Keratinocyte (primary cell): ENCODE results near the gene THSD7B. TPM values are rescaled to one million over a fixed set of nuclear protein-coding genes. Genes with fewer than 3 reads are reported as not detected.

ENCODE experiments used
- DNase-seq: peaks from one replicate; pipeline ENCODE4 v3.0.0-alpha.2; 2011; ENCODE audit warnings: low read depth, missing footprints, low spot score
- FAIRE-seq: peaks from 2 replicates; lab custom pipeline; 2011; peaks lifted over from hg19 to GRCh38; lab: Jason Lieb, UNC
- H2AFZ ChIP-seq: 2 replicates; pipeline ENCODE4 v1.6.0; 2012; ENCODE audit warnings: low read length, control low read depth, inconsistent platforms; ENCODE audit not compliant: control insufficient read depth
- H3K27ac ChIP-seq: 2 replicates; pipeline ENCODE4 v1.5.1; 2011; ENCODE audit warnings: low read length; ENCODE audit not compliant: control insufficient read depth, insufficient read depth
- H3K27me3 ChIP-seq: 3 replicates; pipeline ENCODE4 v1.6.0; 2011; ENCODE audit warnings: low read length; ENCODE audit not compliant: control insufficient read depth, insufficient read depth; ENCODE audit errors: extremely low read depth
- H3K36me3 ChIP-seq, 2 experiments: 2 replicates in 1 of 2; 3 replicates in 1 of 2; pipeline ENCODE4 v1.5.1; 2011; ENCODE audit warnings: low read length in 2 of 2, mild to moderate bottlenecking in 1 of 2; ENCODE audit not compliant: control insufficient read depth in 2 of 2, insufficient read depth in 2 of 2; ENCODE audit errors: extremely low read depth in 1 of 2
- H3K4me1 ChIP-seq: 3 replicates; pipeline ENCODE4 v1.5.1; 2011; ENCODE audit warnings: low read length; ENCODE audit not compliant: control insufficient read depth, insufficient read depth; ENCODE audit errors: extremely low read depth
- H3K4me2 ChIP-seq: 3 replicates; pipeline ENCODE4 v1.6.0; 2011; ENCODE audit warnings: low read depth, low read length; ENCODE audit not compliant: control insufficient read depth, insufficient read depth; ENCODE audit errors: extremely low read depth
- H3K4me3 ChIP-seq, 3 experiments: fragments of 200-600 bp in 1 of 3; sonication (generic) in 1 of 3; 2 replicates in 2 of 3; 3 replicates in 1 of 3; pipeline ENCODE4 v1.5.1; 2011 to 2016; ENCODE audit warnings: low read length in 3 of 3, mild to moderate bottlenecking in 3 of 3, control low read depth in 2 of 3, inconsistent platforms in 1 of 3, low read depth in 1 of 3, mixed read lengths in 1 of 3, mixed run types in 1 of 3, moderate library complexity in 1 of 3; ENCODE audit not compliant: control insufficient read depth in 2 of 3, insufficient read depth in 2 of 3; ENCODE audit errors: extremely low read depth in 1 of 3
- H3K79me2 ChIP-seq: 2 replicates; pipeline ENCODE4 v1.6.0; 2012; ENCODE audit warnings: low read length; ENCODE audit not compliant: control insufficient read depth, insufficient read depth
- H3K9ac ChIP-seq: 3 replicates; pipeline ENCODE4 v1.6.0; 2011; ENCODE audit warnings: low read length; ENCODE audit not compliant: control insufficient read depth, insufficient read depth; ENCODE audit errors: extremely low read depth
- H3K9me1 ChIP-seq: 3 replicates; pipeline ENCODE4 v1.6.0; 2011; ENCODE audit warnings: low read length; ENCODE audit not compliant: control insufficient read depth, insufficient read depth; ENCODE audit errors: extremely low read depth
- H3K9me3 ChIP-seq: 2 replicates; pipeline ENCODE4 v1.5.1; 2012; ENCODE audit warnings: low read depth, low read length; ENCODE audit not compliant: control insufficient read depth
- H4K20me1 ChIP-seq: 3 replicates; pipeline ENCODE4 v1.6.0; 2011; ENCODE audit warnings: low read length; ENCODE audit not compliant: control insufficient read depth, insufficient read depth; ENCODE audit errors: extremely low read depth
- CTCF ChIP-seq, 3 experiments: IDR thresholded peaks in 1 of 3; conservative IDR thresholded peaks in 1 of 3; optimal IDR thresholded peaks in 1 of 3; 2 replicates in 2 of 3; 3 replicates in 1 of 3; pipeline versions ENCODE3 to v1.5.1; 2011; ENCODE audit warnings: low read length in 3 of 3, mild to moderate bottlenecking in 3 of 3, moderate library complexity in 2 of 3, control low read depth in 1 of 3, inconsistent platforms in 1 of 3; ENCODE audit not compliant: insufficient read depth in 2 of 3; ENCODE audit errors: extremely low read depth in 1 of 3
- EZH2 ChIP-seq: IDR thresholded peaks from one replicate; pipeline ENCODE4 v1.6.1; 2012; ENCODE audit warnings: inconsistent platforms, mild to moderate bottlenecking, low read length, moderate library complexity
- dilution Hi-C: fragments of 300-500 bp; cut with MboI; formaldehyde crosslinking; loops from one replicate; pipeline ENCODE4 v1.7.0; 2020; ENCODE audit warnings: low sequenced_read_pairs; ENCODE audit not compliant: extremely low pct_ligation_motif_present
- polyA plus RNA-seq, 5 experiments: library from polyadenylated mRNA; depleted of rRNA in 3 of 5; stranded (reverse) in 3 of 5; stranded (forward) in 1 of 5; unstranded in 1 of 5; fragments of >200 nt; gene quantifications; 1 replicate in 1 of 5; 2 replicates in 3 of 5; 3 replicates in 1 of 5; pipeline versions ENCODE4 v1.2.1 to v1.2.3, GENCODE V29; 2011 to 2012; ENCODE audit warnings: missing spikeins in 2 of 5, low read depth in 1 of 5, low replicate concordance in 1 of 5

The THSD7B gene
- polyA plus RNA-seq, 1 donor (not counting 4 experiments of a cell fraction or from before 2014, with no cell fraction given): 0.04 TPM

- H3K9me1 ChIP-seq: no peaks in the 10 kb centered on the region
- H2AFZ ChIP-seq: no peak overlapping the region
- H3K27me3 ChIP-seq: no peaks in the 10 kb centered on the region
- H3K79me2 ChIP-seq: no peaks in the 10 kb centered on the region
- dilution Hi-C loops: no loop called here
- no peak overlapping the region for H3K4me3 ChIP-seq
- FAIRE-seq (no peak), DNase-seq (no peak)
- TF ChIP-seq EZH2 (no peak), CTCF (optimal IDR thresholded peaks at IDR 0.05 in 1 of 3, IDR thresholded peaks at IDR 0.05 in 1 of 3, conservative IDR thresholded peaks at IDR 0.05 in 1 of 3; ENCODE audit: extremely low read depth in 1 of 3, insufficient read depth in 2 of 3, low read length in 3 of 3) (no peak)
- no peak overlapping the region for H3K4me2 ChIP-seq
- H3K9me3 ChIP-seq: no peaks in the 10 kb centered on the region
- H3K27ac ChIP-seq: no peak overlapping the region
- no peaks in the 10 kb centered on the region for H3K36me3 ChIP-seq
- no peaks in the 10 kb centered on the region for H4K20me1 ChIP-seq
- H3K9ac ChIP-seq: no peak overlapping the region
- H3K4me1 ChIP-seq: no peaks in the 10 kb centered on the region
Observed at GRCh38 chr2:137525641-137526190, 760.4 kb downstream of the THSD7B start.

DNA sequence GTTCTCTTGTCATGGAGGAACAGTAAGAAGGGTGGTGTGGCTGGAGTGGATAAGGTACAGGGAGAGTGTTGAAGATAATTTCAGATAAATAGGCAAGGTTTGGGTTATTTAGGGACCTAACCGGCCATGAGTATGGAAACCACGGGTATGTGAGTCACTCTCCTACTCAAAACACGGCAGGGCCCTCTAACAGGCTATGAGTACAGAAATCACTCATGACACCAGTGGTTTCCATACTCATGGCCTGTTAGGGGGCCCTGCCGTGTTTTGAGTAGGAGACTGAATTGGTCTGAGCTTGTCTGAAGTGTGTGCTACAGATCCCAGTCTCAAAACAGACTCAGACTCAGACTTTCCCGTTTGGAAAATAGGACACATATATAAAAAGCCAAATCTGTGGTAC is 770.6 kb downstream of the THSD7B start:
- no peaks in the 10 kb centered on the region for H3K9me1 ChIP-seq
- no peaks in the 10 kb centered on the region for H3K9me3 ChIP-seq
- no peaks in the 10 kb centered on the region for H3K27me3 ChIP-seq
- no peaks in the 10 kb centered on the region for H3K79me2 ChIP-seq
- dilution Hi-C loops: no loop called here
- H3K9ac ChIP-seq: no peak overlapping the region
- no peak overlapping the region for H3K4me3 ChIP-seq
- H2AFZ ChIP-seq: no peak overlapping the region
- DNase-seq (no peak), FAIRE-seq (no peak)
- H3K4me2 ChIP-seq: no peak overlapping the region
- TF ChIP-seq CTCF (optimal IDR thresholded peaks at IDR 0.05 in 1 of 3, IDR thresholded peaks at IDR 0.05 in 1 of 3, conservative IDR thresholded peaks at IDR 0.05 in 1 of 3; ENCODE audit: extremely low read depth in 1 of 3, insufficient read depth in 2 of 3, low read length in 3 of 3) (no peak), EZH2 (no peak)
- no peaks in the 10 kb centered on the region for H3K4me1 ChIP-seq
- H3K27ac ChIP-seq: no peak overlapping the region
- H3K36me3 ChIP-seq: no peaks in the 10 kb centered on the region
- no peaks in the 10 kb centered on the region for H4K20me1 ChIP-seq
